ENCODE measurements around the gene DOK1.
"Not testable (repeated sequence)": the region's sequence is repeated elsewhere in the genome, so short reads cannot be mapped to it uniquely, and the experiment has no call there.

The DOK1 gene

DNA sequence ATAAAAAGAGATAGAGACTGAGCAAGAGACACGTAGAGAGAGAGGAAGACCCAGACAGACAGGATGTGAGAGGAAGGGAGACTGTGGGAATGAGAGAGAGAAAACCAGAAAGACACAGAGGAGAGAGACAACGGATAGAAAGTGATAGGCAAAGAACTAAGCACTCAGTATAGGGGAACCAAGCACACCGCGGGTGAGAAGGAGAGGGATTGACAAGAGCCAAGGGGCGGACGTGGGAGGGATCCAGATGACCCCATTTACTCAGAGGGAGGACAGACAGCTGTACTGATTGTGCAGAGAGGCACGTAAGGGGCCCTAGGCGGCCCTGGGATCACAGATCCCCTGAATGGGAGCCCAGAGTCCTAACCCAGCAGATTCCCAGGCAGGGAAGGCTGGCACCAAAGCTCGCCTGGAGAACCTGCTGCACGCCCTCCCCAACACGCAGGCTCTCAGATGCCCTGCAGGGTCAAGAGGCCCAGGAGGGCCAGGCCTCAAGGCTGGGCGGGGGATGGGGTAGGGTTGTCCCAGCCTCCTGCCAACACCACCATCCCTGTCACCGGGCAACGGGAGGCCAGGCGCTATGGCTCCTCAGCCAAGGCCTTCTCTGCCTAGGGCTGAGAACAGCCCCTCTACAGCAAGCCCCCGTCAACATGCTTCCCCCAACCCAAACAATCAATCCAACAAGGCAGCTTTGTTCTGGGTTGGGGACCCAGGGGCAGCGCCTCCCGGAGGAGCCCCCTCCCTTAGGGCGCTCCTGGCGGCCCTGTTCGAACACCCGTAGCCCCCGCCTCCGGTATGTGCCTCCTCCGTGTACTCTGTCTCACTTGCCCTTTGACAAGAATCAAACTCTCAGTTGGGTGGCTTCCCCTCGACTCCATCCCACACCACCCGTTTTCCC, 1.4 kb upstream of the DOK1 start:
- peak overlapping the region; percentile 84 for H3K4me3 Mint-ChIP-seq
- no peak for DNase-seq (ENCODE audit: low spot score in 2 of 2)
- H3K36me3 Mint-ChIP-seq = peaks cover 36% of the 10 kb centered on the region
- no peak for ATAC-seq
- H3K27ac Mint-ChIP-seq = peak overlapping the region; percentile 93
- H3K9me3 Mint-ChIP-seq = no peaks in the 10 kb centered on the region
- H3K4me1 Mint-ChIP-seq = peaks cover 42% of the 10 kb centered on the region

DNA sequence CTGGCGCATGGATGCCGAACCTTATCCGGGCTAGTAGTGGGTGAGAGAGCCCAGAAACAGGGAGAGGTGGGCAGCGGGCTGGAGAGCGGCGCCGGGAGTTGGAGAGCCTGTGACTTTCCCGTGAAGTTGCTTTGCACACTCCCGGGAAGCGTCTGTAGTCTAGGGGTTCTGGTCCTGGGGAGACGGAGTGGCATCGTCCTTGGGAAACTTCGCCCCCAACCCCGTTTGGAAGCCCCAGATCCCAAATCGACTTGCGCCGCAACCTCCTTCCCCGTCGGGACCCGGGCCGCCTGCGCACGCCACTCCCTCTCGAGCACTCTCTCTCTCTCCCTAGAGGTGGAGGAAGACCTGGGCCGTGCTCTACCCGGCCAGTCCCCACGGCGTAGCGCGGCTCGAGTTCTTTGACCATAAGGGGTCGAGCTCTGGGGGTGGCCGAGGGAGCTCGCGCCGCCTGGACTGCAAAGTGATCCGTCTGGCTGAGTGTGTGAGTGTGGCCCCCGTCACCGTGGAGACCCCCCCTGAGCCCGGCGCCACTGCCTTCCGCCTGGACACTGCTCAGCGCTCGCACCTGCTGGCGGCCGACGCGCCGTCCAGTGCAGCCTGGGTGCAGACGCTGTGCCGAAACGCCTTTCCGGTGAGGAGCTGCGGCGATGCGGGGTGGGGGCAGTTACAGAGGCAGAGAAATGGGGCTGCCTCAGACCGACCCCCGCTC, 456 bp downstream of the DOK1 start:
- ATAC-seq (peak; percentile 67), DNase-seq (ENCODE audit: low spot score in 2 of 2) (peak in 1 of 2 donors; percentile 74)
- H3K27ac Mint-ChIP-seq = peak overlapping the region; percentile 93
- H3K4me3 Mint-ChIP-seq = peak overlapping the region; percentile 84
- H3K9me3 Mint-ChIP-seq = no peaks in the 10 kb centered on the region
- H3K36me3 Mint-ChIP-seq = peaks cover 36% of the 10 kb centered on the region
- peaks cover 33% of the 10 kb centered on the region for H3K4me1 Mint-ChIP-seq

DNA sequence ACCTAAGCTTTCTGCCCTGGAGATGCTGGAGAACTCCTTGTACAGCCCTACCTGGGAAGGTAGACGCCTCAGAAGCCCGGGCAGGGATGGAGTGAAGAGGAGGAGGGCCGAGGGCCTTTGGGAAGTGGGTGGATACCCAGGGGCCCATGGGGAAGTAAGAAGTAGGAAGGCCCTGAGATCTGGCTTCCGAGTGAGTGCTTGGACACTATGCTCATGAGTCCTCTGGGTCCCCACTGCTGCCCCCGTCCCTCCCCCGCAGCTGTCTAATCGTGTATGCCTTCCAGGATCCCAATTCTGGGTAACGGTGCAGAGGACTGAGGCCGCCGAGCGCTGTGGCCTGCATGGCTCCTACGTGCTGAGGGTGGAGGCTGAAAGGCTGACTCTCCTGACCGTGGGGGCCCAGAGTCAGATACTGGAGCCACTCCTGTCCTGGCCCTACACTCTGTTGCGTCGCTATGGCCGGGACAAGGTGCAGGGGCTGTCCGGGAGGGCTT, 1.1 kb downstream of the DOK1 start:
- no peak for DNase-seq (ENCODE audit: low spot score in 2 of 2)
- no peaks in the 10 kb centered on the region for H3K9me3 Mint-ChIP-seq
- H3K4me1 Mint-ChIP-seq = peaks cover 37% of the 10 kb centered on the region
- H3K36me3 Mint-ChIP-seq = peaks cover 36% of the 10 kb centered on the region
- peak overlapping the region; percentile 84 for H3K4me3 Mint-ChIP-seq
- no peak for ATAC-seq
- H3K27ac Mint-ChIP-seq = peak overlapping the region; percentile 93

DNA sequence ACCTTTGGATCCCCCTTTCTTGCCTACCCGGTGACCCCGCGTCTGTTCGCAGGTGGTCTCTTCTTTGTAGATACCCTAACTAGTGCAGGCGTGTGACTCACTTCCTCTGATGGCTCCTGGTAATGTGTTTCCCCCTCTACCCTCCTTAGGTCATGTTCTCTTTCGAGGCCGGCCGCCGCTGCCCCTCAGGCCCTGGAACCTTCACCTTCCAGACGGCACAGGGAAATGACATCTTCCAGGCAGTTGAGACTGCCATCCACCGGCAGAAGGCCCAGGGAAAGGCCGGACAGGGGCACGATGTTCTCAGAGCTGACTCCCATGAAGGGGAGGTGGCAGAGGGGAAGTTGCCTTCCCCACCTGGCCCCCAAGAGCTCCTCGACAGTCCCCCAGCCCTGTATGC, 1.6 kb downstream of the DOK1 start:
- Mint-ChIP-seq H3K4me1 (peaks cover 39% of the 10 kb centered on the region), H3K9me3 (no peaks in the 10 kb centered on the region), H3K4me3 (peak overlapping the region; percentile 84), H3K27ac (no peak overlapping the region), H3K36me3 (peaks cover 36% of the 10 kb centered on the region)
- DNase-seq (ENCODE audit: low spot score in 2 of 2) (no peak), ATAC-seq (no peak)

DNA sequence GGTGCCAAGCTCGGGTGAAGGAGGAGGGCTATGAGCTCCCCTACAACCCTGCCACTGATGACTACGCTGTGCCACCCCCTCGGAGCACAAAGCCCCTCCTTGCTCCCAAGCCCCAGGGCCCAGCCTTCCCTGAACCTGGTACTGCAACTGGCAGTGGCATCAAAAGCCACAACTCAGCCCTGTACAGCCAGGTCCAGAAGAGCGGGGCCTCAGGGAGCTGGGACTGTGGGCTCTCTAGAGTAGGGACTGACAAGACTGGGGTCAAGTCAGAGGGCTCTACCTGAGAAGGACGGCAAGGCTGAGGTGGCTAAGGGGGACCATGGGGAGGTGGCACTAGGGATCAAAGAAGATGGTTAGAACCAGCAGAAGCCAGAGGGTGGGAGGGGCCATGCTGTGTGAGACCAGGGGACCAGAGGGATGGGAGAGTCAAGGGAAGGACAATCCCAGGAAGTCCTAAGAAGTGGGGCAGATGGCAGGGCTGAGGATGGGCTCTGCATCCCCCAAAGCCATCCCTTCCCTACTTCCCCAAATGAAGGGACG, 2.4 kb downstream of the DOK1 start:
- no peak overlapping the region for H3K27ac Mint-ChIP-seq
- no peaks in the 10 kb centered on the region for H3K9me3 Mint-ChIP-seq
- peak overlapping the region; percentile 84 for H3K4me3 Mint-ChIP-seq
- DNase-seq (ENCODE audit: low spot score in 2 of 2) = no peak
- no peak for ATAC-seq
- H3K4me1 Mint-ChIP-seq = peaks cover 43% of the 10 kb centered on the region
- H3K36me3 Mint-ChIP-seq = peaks cover 36% of the 10 kb centered on the region

DNA sequence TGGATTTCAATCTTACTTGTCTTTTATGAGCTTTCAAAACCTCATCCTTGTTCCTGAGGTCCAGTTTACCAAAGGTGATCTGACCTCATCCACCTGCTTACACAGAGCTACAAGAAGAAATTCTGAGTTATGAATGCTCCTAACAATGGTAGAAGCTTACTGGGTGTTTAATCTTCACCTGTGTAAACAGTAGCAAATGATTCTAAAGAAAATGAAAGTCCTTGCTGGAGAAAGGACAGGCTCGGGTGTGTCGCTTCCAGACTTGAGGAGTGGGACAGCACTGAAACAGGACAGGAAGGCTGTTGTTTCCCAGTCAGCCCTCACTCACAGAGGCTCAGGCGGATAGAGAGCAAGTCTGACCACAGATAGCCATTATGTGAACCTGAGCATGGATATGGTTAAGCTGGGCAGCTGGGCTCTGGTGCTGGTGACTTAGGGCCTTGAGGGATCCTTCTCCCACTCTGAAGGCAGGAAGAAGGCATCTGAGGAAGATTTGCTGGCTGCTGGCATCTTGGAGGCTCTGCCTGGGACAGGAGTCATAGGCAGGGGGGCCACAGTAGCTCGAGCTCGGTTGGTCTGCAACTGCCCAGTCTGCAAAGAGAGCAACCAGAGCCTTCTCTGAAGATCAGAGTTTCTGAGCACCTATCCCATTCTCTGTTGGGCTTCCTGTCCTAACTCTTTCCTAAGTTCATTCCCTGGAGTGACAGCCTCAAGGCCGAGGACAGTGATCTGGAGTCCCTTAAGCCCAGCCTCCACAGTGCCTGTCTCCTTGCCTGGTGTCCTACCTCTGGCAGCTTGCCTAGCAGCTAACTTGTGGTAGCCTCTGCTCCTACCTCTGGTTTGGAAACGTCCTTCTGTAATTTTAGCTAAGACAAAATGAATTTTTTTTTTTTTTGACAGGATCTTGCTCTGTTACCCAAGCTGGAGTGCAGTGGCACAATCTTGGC, 4.0 kb downstream of the DOK1 start:
- H3K4me1 Mint-ChIP-seq = peaks cover 41% of the 10 kb centered on the region
- H3K9me3 Mint-ChIP-seq = no peaks in the 10 kb centered on the region
- DNase-seq (ENCODE audit: low spot score in 2 of 2) (no peak), ATAC-seq (no peak)
- H3K27ac Mint-ChIP-seq = no peak overlapping the region
- peaks cover 33% of the 10 kb centered on the region for H3K36me3 Mint-ChIP-seq
- no peak overlapping the region for H3K4me3 Mint-ChIP-seq

DNA sequence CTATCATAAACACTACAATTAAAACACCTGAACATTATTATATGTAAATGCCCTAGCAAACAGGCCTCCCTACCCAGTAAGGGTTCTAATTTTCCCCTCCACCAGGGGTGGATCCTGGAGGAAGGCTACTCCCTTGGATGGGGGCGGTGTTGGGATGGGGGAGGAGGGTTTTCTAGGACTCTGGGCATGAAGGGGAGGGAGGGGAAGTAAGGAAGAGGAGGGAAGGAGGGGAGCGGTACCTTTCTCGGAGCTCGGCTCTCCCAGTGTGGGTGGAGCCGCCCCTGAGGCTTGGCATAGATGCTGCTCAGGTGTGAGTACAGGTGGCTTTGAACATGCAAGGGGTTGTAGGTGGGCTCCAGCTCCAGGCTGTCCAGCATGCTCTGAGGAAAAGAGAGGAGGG, 5.4 kb downstream of the DOK1 start:
- Mint-ChIP-seq H3K9me3 (no peaks in the 10 kb centered on the region), H3K36me3 (peaks cover 19% of the 10 kb centered on the region), H3K27ac (peak overlapping the region; percentile 82), H3K4me3 (no peak overlapping the region), H3K4me1 (peaks cover 36% of the 10 kb centered on the region)
- DNase-seq (ENCODE audit: low spot score in 2 of 2) (no peak), ATAC-seq (no peak)

DNA sequence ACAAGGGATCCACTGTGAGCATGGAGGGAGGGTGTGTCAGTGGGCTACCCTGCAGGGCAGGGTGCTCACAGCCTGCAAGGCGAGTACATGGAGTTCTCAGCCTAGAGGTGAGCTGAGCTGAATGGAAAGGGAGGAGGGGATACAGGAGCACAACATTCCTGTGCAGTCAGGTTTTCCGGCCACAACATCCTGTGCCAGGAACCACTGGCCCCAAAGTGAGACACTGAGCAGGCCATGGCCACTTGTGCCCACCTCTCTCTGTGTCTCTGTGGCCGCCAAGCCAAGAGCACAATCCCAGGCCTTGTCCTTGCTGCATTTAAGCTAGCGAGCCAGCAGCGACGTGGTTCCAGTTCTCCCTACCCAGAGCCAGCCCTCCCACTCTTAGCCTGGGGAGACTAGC, 6.1 kb downstream of the DOK1 start:
- Mint-ChIP-seq H3K9me3 (no peaks in the 10 kb centered on the region), H3K4me1 (peaks cover 30% of the 10 kb centered on the region), H3K36me3 (peaks cover 15% of the 10 kb centered on the region), H3K4me3 (no peak overlapping the region), H3K27ac (peak overlapping the region; percentile 82)
- DNase-seq (ENCODE audit: low spot score in 2 of 2) (no peak), ATAC-seq (no peak)

DNA sequence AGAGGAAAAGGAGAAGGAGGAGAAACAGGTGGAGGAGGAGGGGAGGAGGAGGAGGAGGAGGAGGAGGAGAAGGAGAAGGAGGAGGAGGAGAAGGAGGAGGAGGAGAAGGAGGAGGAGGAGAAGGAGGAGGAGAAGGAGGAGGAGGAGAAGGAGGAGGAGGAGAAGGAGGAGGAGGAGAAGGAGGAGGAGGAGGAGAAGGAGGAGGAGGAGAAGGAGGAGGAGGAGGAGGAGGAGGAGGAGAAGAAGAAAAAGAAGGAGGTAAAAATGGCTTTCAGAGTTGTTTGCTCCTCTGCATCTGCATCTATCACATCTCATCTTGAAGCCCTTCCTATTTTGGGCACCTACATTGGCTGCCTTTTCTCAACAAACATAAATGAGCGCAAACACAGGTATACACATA, 6.5 kb downstream of the DOK1 start:
- H3K9me3 Mint-ChIP-seq; ATAC-seq; H3K4me3 Mint-ChIP-seq; DNase-seq (ENCODE audit: low spot score in 2 of 2): not testable (repeated sequence)
- H3K4me1 Mint-ChIP-seq = peaks cover 30% of the 10 kb centered on the region
- peak overlapping the region; percentile 82 for H3K27ac Mint-ChIP-seq
- H3K36me3 Mint-ChIP-seq = peaks cover 15% of the 10 kb centered on the region

DNA sequence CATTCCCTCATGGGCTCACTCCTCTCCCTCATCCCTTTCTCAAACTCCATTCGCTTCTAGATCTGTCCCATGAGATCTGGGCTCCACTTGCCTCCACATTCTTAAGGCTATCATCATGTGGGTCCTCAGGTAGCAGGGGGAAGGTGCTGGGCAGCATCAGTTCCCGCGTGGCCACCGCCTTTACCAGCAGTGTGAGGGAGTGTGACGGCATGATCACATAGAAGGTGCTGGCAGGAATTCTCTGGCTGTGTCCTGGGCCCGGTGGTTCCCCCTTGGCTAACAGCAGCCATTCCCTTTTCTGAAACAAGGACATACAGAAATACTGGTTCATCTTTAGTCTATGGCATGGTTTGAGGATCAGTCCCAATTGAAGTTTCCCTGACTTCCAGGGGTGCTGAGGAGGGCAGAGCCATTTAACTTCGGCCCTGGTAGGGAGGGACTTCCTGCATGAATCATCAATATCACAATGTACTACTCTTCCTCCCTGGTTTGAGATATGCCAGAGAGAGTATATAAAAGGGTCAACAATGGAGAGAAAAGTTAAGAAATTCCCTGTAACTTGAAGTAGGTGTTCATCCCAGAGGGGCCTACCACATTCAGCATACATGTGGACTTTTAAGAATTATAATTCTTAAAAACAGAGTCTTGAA, 7.7 kb downstream of the DOK1 start:
- ATAC-seq = no peak
- no peaks in the 10 kb centered on the region for H3K9me3 Mint-ChIP-seq
- peaks cover 3% of the 10 kb centered on the region for H3K36me3 Mint-ChIP-seq
- no peak overlapping the region for H3K4me3 Mint-ChIP-seq
- peak overlapping the region; percentile 3 for H3K27ac Mint-ChIP-seq
- no peak for DNase-seq (ENCODE audit: low spot score in 2 of 2)
- H3K4me1 Mint-ChIP-seq = peaks cover 34% of the 10 kb centered on the region

DNA sequence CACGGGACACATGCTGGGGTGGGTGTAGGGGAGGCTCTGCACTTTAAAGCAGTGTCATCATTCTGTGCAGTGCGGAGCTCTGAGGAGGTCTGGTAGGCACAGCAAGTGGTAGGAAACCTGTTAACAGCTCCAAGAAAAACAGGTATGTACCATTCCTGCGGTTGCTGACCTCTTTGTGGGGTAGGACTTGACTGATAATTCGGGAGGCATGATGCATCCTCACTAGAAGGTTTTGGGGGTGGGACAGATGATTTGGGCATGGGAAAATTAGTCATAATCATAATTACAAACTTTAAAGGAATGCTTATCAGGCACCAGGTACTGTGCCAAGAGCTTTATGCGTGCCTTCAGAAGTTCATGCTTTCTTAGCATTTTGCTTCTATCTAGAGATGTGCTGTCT, 9.7 kb downstream of the DOK1 start:
- Mint-ChIP-seq H3K4me3 (no peak overlapping the region), H3K36me3 (no peaks in the 10 kb centered on the region), H3K27ac (no peak overlapping the region)

DNA sequence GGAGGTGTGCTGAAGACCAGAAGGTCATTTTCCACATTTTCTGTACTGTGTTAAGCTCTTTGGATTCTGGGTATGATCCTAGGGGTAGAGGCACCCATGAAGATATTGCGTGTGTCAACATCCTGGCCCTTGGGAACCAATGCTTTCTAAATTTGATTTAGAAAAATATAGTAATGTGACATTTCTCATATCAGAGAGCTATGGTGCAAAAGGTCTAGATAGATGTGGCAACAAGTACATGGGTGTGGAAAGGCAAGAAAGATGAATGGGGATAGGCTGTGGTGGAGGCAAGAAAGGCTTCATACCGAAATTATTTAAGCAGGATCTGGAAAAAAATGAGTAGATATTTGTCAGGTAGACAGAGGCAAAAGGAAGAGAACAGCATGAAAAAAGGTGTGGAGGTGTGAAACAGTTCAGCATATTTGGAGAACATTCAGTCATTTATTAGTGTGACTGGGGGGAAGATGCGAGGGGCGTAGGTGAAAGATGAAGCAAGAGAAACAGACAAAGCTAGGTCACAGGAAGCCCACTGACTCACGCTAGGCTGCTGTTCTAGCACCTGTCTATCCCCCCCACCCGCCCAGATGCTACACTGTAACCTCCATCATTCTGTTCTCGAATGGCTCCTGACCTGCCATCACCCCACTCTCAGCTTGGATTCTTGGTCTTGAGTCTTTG, 11.7 kb downstream of the DOK1 start:
- Mint-ChIP-seq H3K27ac (no peak overlapping the region), H3K4me3 (peak overlapping the region; percentile 19), H3K9me3 (no peaks in the 10 kb centered on the region), H3K36me3 (no peaks in the 10 kb centered on the region), H3K4me1 (peaks cover 34% of the 10 kb centered on the region)
- ATAC-seq (no peak), DNase-seq (ENCODE audit: low spot score in 2 of 2) (no peak)

More for the DNA sequence above, 9.7 kb downstream of the DOK1 start:
- DNase-seq (ENCODE audit: low spot score in 2 of 2) (no peak), ATAC-seq (no peak)
- H3K4me1 Mint-ChIP-seq = peaks cover 42% of the 10 kb centered on the region
- H3K9me3 Mint-ChIP-seq = no peaks in the 10 kb centered on the region

DNA sequence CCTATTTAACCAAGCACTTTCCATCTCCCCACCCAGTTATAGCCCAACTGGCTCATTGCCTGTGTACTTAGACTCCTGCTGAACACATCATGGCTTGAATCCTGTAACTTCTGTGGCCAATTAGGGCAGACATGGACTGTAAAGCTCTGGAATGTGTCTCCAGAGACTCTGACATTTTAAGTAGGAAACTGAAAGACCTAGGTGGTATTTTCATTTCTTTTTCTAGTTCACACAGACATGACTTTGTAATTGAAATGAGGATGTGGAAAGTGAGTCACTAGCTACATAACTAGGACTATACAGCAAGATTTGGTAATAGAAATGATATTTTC, 12.2 kb downstream of the DOK1 start:
- ATAC-seq (peak; percentile 60), DNase-seq (ENCODE audit: low spot score in 2 of 2) (no peak)
- H3K9me3 Mint-ChIP-seq = no peaks in the 10 kb centered on the region
- peak overlapping the region; percentile 19 for H3K4me3 Mint-ChIP-seq
- no peaks in the 10 kb centered on the region for H3K36me3 Mint-ChIP-seq
- H3K27ac Mint-ChIP-seq = no peak overlapping the region
- peaks cover 31% of the 10 kb centered on the region for H3K4me1 Mint-ChIP-seq

DNA sequence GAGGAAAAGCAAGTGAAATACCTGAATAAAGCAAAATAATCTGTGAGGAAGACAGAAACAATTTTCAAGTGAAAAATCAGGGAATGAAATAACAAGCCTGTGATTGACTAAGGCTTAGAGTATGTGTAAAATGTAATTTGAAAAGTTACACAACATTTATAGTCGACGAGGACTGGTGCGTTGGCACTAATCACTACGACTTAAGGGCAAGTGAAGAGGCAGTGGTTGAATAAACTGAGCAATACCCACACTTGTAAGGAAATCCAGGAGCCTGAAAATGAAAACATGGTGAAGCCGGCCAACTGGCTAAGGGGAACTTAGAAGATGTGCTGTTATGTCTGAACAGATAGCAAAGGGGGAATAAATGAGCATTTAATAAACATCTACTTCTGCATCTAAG, 13.4 kb downstream of the DOK1 start:
- no peak for ATAC-seq
- Mint-ChIP-seq H3K9me3 (no peaks in the 10 kb centered on the region), H3K4me3 (no peak overlapping the region), H3K27ac (no peak overlapping the region), H3K36me3 (no peaks in the 10 kb centered on the region), H3K4me1 (peaks cover 20% of the 10 kb centered on the region)
- no peak for DNase-seq (ENCODE audit: low spot score in 2 of 2)

Data from stimulated activated effector memory CD8-positive, alpha-beta T cell treated with anti-CD3 and anti-CD28 coated beads, Interleukin-12 subunit alpha, Interleukin-12 subunit beta, amount 100 ng/mL, for 72 hours (primary cell).